ENCODE results near the gene TRIM16. TPM values are rescaled to one million over a fixed set of nuclear protein-coding genes. Genes with fewer than 3 reads are reported as not detected.
"Not testable (repeated sequence)": the region's sequence is repeated elsewhere in the genome, so short reads cannot be mapped to it uniquely, and the experiment has no call there.

Gene TRIM16
- total and polyA plus RNA-seq, 7 donors = 12.8 to 79.7 (median 24.2) TPM

- ATAC-seq = peak in 1 of 4 donors; percentile 1
- intact Hi-C loops (cut with DNase I); H3K4me1 ChIP-seq; H3K27me3 ChIP-seq (ENCODE audit: insufficient read depth in 3 of 3, low read length in 2 of 3); DNase-seq; H3K36me3 ChIP-seq (ENCODE audit: insufficient read depth in 1 of 2, low read depth in 1 of 2); H3K9me3 ChIP-seq: not testable (repeated sequence)
- Histone ChIP-seq H3K27ac (peak overlapping the region; percentile 16), H3K4me3 (peak overlapping the region; percentile 68)
- 0 to 24% methylated on average over 1 of the region's 3 CpGs; no CpG with 5 or more reads in 1 of the 3 donors for WGBS, 3 donors
Observed at GRCh38 chr17:15698967-15699366, 14.9 kb upstream of the TRIM16 start.

- ATAC-seq; DNase-seq; H3K36me3 ChIP-seq (ENCODE audit: insufficient read depth in 1 of 2, low read depth in 1 of 2); H3K4me3 ChIP-seq; intact Hi-C loops (cut with DNase I); H3K4me1 ChIP-seq; H3K27me3 ChIP-seq (ENCODE audit: insufficient read depth in 3 of 3, low read length in 2 of 3); H3K27ac ChIP-seq; H3K9me3 ChIP-seq: not testable (repeated sequence)
- WGBS, 3 donors = 89 to 100% (median 100%) methylated on average over 1 of the region's 1 CpG
Observed at GRCh38 chr17:15687494-15687893, 3.4 kb upstream of the TRIM16 start.

DNA sequence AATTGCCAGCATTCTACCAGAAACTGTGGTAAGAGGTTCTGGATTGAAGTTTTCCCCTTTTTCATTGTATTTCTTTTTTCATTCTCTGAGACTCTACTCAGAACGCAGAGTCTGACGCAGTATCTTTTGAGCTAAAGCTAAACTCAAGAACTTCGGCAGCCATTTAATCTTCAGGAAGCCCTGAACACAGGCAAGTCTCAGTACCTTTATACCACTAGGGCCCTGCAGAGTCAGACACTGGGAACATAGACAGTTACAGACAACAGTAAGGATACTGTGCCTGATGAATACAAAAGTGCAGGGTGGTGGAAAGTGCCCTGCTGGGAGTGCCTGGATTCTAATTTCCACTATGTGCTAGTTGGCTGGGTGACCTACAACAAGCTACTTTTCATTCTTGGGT is 976 bp downstream of the TRIM16 start:
- ATAC-seq; intact Hi-C loops (cut with DNase I); DNase-seq; H3K4me1 ChIP-seq; H3K27me3 ChIP-seq (ENCODE audit: insufficient read depth in 3 of 3, low read length in 2 of 3); H3K27ac ChIP-seq; H3K9me3 ChIP-seq: not testable (repeated sequence)
- Histone ChIP-seq H3K4me3 (peak overlapping the region; percentile 87), H3K36me3 (ENCODE audit: insufficient read depth in 1 of 2, low read depth in 1 of 2) (peaks cover 0 to 11% of the 10 kb centered on the region in 2 donors)
- 94 to 98% (median 96%) methylated on average over 3 of the region's 3 CpGs for WGBS, 3 donors

GRCh38 chr17:15675991-15676390 is 8.1 kb downstream of the TRIM16 start:
- ATAC-seq; H3K27me3 ChIP-seq (ENCODE audit: insufficient read depth in 3 of 3, low read length in 2 of 3); H3K9me3 ChIP-seq; H3K4me1 ChIP-seq; DNase-seq; intact Hi-C loops (cut with DNase I); H3K27ac ChIP-seq; H3K4me3 ChIP-seq: not testable (repeated sequence)
- WGBS, 3 donors = 84 to 87% (median 85%) methylated on average over 6 of the region's 6 CpGs
- peaks cover 0 to 22% of the 10 kb centered on the region in 2 donors for H3K36me3 ChIP-seq (ENCODE audit: insufficient read depth in 1 of 2, low read depth in 1 of 2)

- H3K27me3 ChIP-seq (ENCODE audit: insufficient read depth in 3 of 3, low read length in 2 of 3); ATAC-seq; H3K4me3 ChIP-seq; H3K9me3 ChIP-seq; intact Hi-C loops (cut with DNase I); H3K4me1 ChIP-seq; DNase-seq; H3K27ac ChIP-seq: not testable (repeated sequence)
- H3K36me3 ChIP-seq (ENCODE audit: insufficient read depth in 1 of 2, low read depth in 1 of 2) = peaks cover 0 to 22% of the 10 kb centered on the region in 2 donors
- WGBS, 3 donors = 80 to 88% (median 84%) methylated on average over 1 of the region's 1 CpG
Observed at GRCh38 chr17:15674640-15675039, 9.5 kb downstream of the TRIM16 start.

DNA sequence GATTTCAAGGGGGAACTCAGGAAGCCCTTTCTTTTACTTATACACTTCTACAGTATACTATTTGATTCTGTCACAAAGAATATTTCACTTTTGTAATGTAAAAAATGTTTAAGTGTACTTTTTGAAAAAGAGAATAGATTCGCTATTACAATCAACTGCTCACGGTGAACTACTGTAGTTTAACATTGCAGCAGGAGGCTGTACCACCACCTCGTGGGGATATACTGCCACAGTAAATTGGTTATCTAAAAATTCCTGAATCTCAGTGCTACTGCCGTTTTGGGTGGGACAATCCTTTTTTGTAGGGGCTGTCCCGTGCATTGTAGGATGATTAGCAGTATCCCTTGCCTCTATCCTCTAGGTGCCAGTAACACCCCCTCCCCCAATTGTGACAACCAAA is 14.6 kb downstream of the TRIM16 start:
- H3K27ac ChIP-seq; ATAC-seq; H3K4me1 ChIP-seq; DNase-seq; H3K9me3 ChIP-seq; H3K27me3 ChIP-seq (ENCODE audit: insufficient read depth in 3 of 3, low read length in 2 of 3); H3K4me3 ChIP-seq; intact Hi-C loops (cut with DNase I); H3K36me3 ChIP-seq (ENCODE audit: insufficient read depth in 1 of 2, low read depth in 1 of 2): not testable (repeated sequence)
- WGBS, 3 donors = 53 to 54% (median 54%) methylated on average over 3 to 5 of the region's 5 CpGs

DNA sequence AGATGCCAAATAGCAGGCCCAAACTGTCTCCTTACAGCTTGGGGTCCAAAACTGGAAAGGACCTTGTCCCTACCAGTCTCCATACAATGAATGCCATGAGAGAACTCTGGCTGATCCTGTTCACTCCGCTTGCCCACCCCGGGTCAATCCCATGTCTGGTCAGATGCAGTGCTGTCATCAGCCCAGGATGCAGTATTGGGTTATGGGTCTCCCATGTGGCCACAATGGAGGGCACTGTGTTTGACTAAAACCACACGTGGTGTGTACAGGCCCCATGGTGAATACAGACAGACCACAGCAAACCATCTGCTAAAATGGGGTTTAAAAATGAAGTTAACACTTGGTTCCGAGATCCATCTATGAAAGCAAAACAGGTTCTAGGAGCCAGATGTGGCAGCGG is 20.4 kb downstream of the TRIM16 start:
- H3K4me1 ChIP-seq = no peaks in the 10 kb centered on the region
- intact Hi-C loops (cut with DNase I) = no loop called here

More for the DNA sequence above, 20.4 kb downstream of the TRIM16 start:
- no peak overlapping the region for H3K27ac ChIP-seq
- TF ChIP-seq CTCF (IDR thresholded peaks at IDR 0.05) = no peak
- DNase-seq (no peak), ATAC-seq (no peak)
- H3K27me3 ChIP-seq (ENCODE audit: insufficient read depth in 3 of 3, low read length in 2 of 3) = no peaks in the 10 kb centered on the region
- peaks cover 0 to 10% of the 10 kb centered on the region in 2 donors for H3K36me3 ChIP-seq (ENCODE audit: insufficient read depth in 1 of 2, low read depth in 1 of 2)
- WGBS, 3 donors = 92 to 96% (median 96%) methylated on average over 5 of the region's 5 CpGs
- H3K4me3 ChIP-seq = no peak overlapping the region
- H3K9me3 ChIP-seq = no peaks in the 10 kb centered on the region

Measured in psoas muscle (tissue), 8 donors.